MCF 10A (cell line): ENCODE measurements around the gene IREB2. TPM values are rescaled to one million over a fixed set of nuclear protein-coding genes. Genes with fewer than 3 reads are reported as not detected.
A peak's percentile ranks its signal among the peaks of the same experiment; 100 is the strongest.

ENCODE experiments used
- BruUV-seq: library from RNA; stranded (reverse); fragments of 400-500 nt; replicated peaks from 2 replicates; lab custom pipeline; 2021; lab: Mats Ljungman, UMichigan
- CTCF ChIA-PET: fragments of 300-600 bp; sonication (Branson Sonifier 250); formaldehyde crosslinking; extraction: SDS; loops from one replicate; lab custom pipeline; 2021; ENCODE audit warnings: antibody characterized with exemption, inconsistent platforms; lab: Yijun Ruan, JAX
- POLR2A ChIA-PET: fragments of 300-600, 350-650 bp; sonication (Branson Sonifier 250); formaldehyde crosslinking; extraction: SDS; loops from one replicate; lab custom pipeline; 2020; ENCODE audit warnings: antibody characterized with exemption, inconsistent platforms; lab: Yijun Ruan, JAX
- DNase-seq: peaks from one replicate; pipeline ENCODE4 v3.0.0-alpha.2; 2018; ENCODE audit not compliant: unreplicated experiment
- H3K27ac Mint-ChIP-seq: one replicate; pipeline ENCODE4 v1.8.0; 2022; ENCODE audit warnings: mild to moderate bottlenecking, low read depth, mixed read lengths; ENCODE audit not compliant: unreplicated experiment
- H3K27me3 Mint-ChIP-seq: one replicate; pipeline ENCODE4 v1.8.0; 2022; ENCODE audit warnings: mixed read lengths; ENCODE audit not compliant: insufficient read depth, unreplicated experiment
- H3K36me3 Mint-ChIP-seq: one replicate; pipeline ENCODE4 v1.8.0; 2022; ENCODE audit warnings: mild to moderate bottlenecking, moderate library complexity, mixed read lengths; ENCODE audit not compliant: insufficient read depth, unreplicated experiment
- H3K4me1 Mint-ChIP-seq: one replicate; pipeline ENCODE4 v1.8.0; 2022; ENCODE audit warnings: mixed read lengths; ENCODE audit not compliant: insufficient read depth, unreplicated experiment
- H3K4me3 Mint-ChIP-seq: one replicate; pipeline ENCODE4 v1.8.0; 2022; ENCODE audit warnings: mild to moderate bottlenecking, moderate library complexity, mixed read lengths; ENCODE audit not compliant: unreplicated experiment
- H3K9me3 Mint-ChIP-seq: one replicate; pipeline ENCODE4 v1.8.0; 2022; ENCODE audit warnings: mixed read lengths; ENCODE audit not compliant: unreplicated experiment
- intact Hi-C: fragments of 100-400 bp; cut with micrococcal nuclease; formaldehyde crosslinking; loops from 2 replicates; pipeline ENCODE4 v1.14.1; 2022
- total RNA-seq: library from RNA; stranded (reverse); gene quantifications from 2 replicates; pipeline ENCODE4 v1.2.3, GENCODE V29; 2022
- TF ChIP-seq, protein P1 (sequence below): fragments of 200-600 bp; IDR thresholded peaks from one replicate; pipeline ENCODE4 v1.8.0; 2022; ENCODE audit warnings: antibody characterized with exemption, mild to moderate bottlenecking; ENCODE audit not compliant: unreplicated experiment

IREB2 gene
- total RNA-seq, 1 experiment from 2014 or later, result 43.4 TPM

DNA sequence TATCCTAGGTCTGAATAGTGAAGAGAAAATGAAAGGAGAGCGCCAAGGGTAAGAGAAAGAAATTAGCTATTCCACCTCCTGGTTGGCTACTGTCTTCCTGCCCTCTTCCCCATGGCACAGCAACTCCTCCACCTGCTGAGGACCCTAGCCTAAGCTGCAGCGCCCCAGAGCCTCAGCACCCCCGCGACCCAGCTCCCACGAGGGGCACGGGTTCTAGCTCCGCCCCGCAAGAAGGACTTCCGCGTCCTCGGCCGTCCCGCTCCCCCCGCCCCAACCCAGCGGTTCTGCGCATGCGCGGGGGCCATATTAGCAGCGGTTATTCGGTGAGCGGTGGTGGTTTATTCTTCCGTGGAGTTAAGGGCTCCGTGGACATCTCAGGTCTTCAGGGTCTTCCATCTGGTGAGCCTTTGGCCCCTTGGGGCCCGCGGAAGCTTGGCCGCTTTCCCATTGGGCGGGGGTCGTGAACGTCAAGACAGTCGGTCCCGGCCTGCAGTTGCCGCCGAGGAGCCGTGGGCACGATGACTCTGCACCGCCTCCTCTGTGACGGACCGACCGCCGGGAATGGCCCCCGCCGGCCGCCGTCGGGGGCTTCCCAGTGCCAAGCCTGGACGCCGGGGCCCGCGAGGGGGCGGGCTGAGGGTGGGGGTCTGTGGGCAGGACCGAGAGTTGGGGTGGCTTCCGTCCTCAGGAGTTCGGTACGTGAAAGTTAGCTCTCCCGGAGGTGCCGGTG, 102.3 kb downstream of the IREB2 start, which contains the start of gene PSMA4:
TSS of gene PSMA4 (plus strand) at position 304 of the 730 bp plus-strand sequence. CDS start 1,484 bp downstream, outside the sequence.
- ChIA-PET CTCF (interaction anchor here (0.6 to 2.1 kb wide), 4 partner anchors 26 to 169 kb away, joined by 3 to 6 read pairs (median 5); no protein-coding TSS in a partner anchor), POLR2A (interaction anchor here (0.6 to 4.7 kb wide), 30 partner anchors 8 to 853 kb away, joined by 3 to 67 read pairs (median 5); partner anchors contain the start of genes CHRNA5, HYKK, IDH3A and IREB2)
- BruUV-seq, result no TSS peak
- Mint-ChIP-seq H3K27ac (peak within 1 kb of the TSS; percentile 97), H3K27me3 (no peaks in the 10 kb centered on the region), H3K4me3 (peak within 1 kb of the TSS; percentile 92), H3K4me1 (peaks cover 14% of the 10 kb centered on the region), H3K36me3 (peaks cover 46% of the 10 kb centered on the region), H3K9me3 (no peaks in the 10 kb centered on the region)
- DNase-seq, result peak; percentile 88
- TF ChIP-seq, protein P1, sequence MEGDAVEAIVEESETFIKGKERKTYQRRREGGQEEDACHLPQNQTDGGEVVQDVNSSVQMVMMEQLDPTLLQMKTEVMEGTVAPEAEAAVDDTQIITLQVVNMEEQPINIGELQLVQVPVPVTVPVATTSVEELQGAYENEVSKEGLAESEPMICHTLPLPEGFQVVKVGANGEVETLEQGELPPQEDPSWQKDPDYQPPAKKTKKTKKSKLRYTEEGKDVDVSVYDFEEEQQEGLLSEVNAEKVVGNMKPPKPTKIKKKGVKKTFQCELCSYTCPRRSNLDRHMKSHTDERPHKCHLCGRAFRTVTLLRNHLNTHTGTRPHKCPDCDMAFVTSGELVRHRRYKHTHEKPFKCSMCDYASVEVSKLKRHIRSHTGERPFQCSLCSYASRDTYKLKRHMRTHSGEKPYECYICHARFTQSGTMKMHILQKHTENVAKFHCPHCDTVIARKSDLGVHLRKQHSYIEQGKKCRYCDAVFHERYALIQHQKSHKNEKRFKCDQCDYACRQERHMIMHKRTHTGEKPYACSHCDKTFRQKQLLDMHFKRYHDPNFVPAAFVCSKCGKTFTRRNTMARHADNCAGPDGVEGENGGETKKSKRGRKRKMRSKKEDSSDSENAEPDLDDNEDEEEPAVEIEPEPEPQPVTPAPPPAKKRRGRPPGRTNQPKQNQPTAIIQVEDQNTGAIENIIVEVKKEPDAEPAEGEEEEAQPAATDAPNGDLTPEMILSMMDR, result no peak
- intact Hi-C loops, result loop anchor here (2.0 kb wide), 1 partner anchor 24 kb away; the partner anchor contains the start of gene CHRNA5

DNA sequence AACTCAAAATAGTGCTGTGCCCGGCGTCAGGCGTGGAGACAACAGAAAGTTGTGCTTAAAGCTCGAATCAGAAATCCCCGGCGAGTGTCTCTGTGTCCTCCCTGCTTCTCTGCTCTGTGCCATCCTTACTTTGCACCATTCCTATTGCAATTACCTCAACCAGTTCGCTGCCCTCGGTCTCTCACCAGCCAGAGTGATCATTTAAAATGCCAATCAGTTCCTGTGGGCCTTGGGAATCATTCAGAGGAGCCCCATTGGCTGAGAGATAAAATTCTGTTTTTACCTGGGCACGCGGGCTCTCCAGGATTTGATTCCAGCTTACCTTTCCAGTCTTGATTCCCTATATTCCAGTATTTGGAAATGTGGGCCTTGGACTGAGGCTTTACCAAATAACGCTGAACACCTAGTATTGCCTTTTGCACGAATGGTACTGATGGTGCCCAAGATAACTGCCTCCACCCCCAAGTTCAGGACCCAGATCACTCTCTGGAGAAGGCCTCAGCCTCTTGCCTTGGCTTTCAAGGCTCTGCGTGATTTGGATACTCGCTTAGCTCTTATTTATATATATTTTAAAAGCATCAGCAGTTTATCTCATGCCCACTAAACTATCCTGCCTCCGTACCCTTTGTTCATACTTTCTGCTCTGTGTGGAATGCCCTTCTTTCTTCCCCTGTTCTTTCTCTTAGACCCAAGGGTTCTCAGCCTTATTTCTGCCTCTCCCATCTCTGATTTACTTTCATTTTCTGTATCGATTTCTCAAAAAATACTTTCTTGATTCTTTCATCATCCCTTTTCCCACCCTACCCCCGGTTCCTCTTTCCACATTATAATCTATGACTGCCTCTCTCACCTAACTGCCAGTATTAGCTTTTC, 103.1 kb downstream of the IREB2 start:
- ChIA-PET POLR2A (interaction anchor here (0.6 to 4.7 kb wide), 21 partner anchors 9 to 852 kb away, joined by 3 to 67 read pairs (median 6); partner anchors contain the start of genes CHRNA5, HYKK, IREB2 and SKIC8), CTCF (interaction anchor here (1.5 to 2.1 kb wide), 2 partner anchors 25 to 169 kb away, joined by 5 to 6 read pairs; no protein-coding TSS in a partner anchor)
- BruUV-seq, result no TSS peak
- Mint-ChIP-seq H3K4me3 (peak overlapping the region; percentile 92), H3K4me1 (peaks cover 14% of the 10 kb centered on the region), H3K27ac (peak overlapping the region; percentile 97), H3K36me3 (peaks cover 54% of the 10 kb centered on the region), H3K9me3 (no peaks in the 10 kb centered on the region), H3K27me3 (no peaks in the 10 kb centered on the region)
- intact Hi-C loops, result loop anchor here (2.0 kb wide), 1 partner anchor 24 kb away; the partner anchor contains the start of gene CHRNA5
- DNase-seq, result peak; percentile 1
- TF ChIP-seq, protein P1, result no peak

DNA sequence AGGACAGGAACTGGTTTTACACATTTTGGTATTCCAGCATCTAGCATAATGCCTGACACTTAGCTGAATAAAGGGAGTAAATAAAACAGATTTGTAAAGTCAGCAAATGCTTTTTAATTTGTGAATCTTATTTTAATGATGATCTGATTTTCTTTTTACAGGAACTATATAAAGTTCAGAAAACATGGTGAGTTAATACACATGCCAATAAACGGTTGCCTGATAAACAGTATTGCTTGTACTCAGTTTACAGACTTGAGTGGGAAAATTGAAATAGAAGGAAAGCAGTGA, 103.7 kb downstream of the IREB2 start:
- intact Hi-C loops, result loop anchor here (2.0 kb wide), 1 partner anchor 23 kb away; the partner anchor contains the start of gene CHRNA5
- Mint-ChIP-seq H3K36me3 (peaks cover 60% of the 10 kb centered on the region), H3K4me1 (peaks cover 14% of the 10 kb centered on the region), H3K27ac (peak overlapping the region; percentile 97), H3K9me3 (no peaks in the 10 kb centered on the region), H3K27me3 (no peaks in the 10 kb centered on the region), H3K4me3 (peak overlapping the region; percentile 92)
- TSS peak; percentile 39 for BruUV-seq
- TF ChIP-seq, protein P1, result no peak
- CTCF ChIA-PET, result interaction anchor here (1.5 to 2.1 kb wide), 2 partner anchors 25 to 168 kb away, joined by 5 to 6 read pairs; no protein-coding TSS in a partner anchor
- DNase-seq, result no peak
- POLR2A ChIA-PET, result interaction anchor here (0.9 to 4.7 kb wide), 9 partner anchors 8 to 257 kb away, joined by 3 to 67 read pairs (median 7); partner anchors contain the start of genes CHRNA5, HYKK, IREB2 and SKIC8
